Measurements from ENCODE around the gene E2F8.

E2F8 gene

DNA sequence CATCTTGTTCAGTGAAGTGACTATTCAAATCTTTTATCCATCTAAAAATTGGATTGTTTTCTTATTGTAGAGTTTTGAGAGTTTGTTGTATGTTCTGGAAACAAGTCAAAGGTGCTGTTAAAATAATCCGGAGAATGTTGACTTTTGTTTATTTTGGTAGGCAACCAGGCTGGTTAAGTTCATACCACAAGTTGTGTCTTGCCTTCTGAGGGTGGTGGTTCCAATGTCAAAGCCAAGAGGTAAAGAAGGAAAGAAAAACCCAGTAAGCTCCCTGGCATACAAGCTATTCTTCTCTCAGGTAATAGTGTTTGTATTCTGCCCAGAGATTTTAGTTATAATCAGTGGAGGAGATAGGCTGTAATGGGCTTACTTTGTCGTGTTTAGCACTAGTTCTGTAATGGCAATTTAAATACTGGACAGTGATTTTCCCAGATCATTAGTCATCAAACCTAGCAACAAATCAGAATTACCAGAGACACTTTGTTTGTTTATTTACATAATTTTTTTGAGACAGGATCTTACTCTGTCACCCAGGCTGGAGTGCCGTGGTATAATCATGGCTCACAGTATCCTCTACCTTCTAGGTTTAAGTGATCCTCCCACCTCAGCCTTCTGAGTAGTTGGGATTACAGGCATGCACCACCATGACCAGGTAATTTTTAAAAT, 23.9 kb downstream of the E2F8 start:
- Histone ChIP-seq H3K27me3 (ENCODE audit: control insufficient read depth, insufficient read depth, low read length) (peaks cover 75% of the 10 kb centered on the region), H3K4me1 (ENCODE audit: control insufficient read depth, insufficient read depth, low read length) (peaks cover 9% of the 10 kb centered on the region), H3K9ac (ENCODE audit: low read depth, low read length) (no peak overlapping the region), H3K4me3 (ENCODE audit: low read length) (no peak overlapping the region), H3K4me2 (ENCODE audit: low read length) (no peak overlapping the region), H3K36me3 (ENCODE audit: insufficient read depth, low read length) (no peaks in the 10 kb centered on the region), H3K9me3 (replicated peaks; ENCODE audit: low read length) (no peaks in the 10 kb centered on the region)

- no peaks in the 10 kb centered on the region for H3K9me3 ChIP-seq (replicated peaks; ENCODE audit: low read length)
- no peak overlapping the region for H3K4me2 ChIP-seq (ENCODE audit: low read length)
- peaks cover 77% of the 10 kb centered on the region for H3K27me3 ChIP-seq (ENCODE audit: control insufficient read depth, insufficient read depth, low read length)
- H3K9ac ChIP-seq (ENCODE audit: low read depth, low read length) = no peak overlapping the region
- H3K4me1 ChIP-seq (ENCODE audit: control insufficient read depth, insufficient read depth, low read length) = peaks cover 9% of the 10 kb centered on the region
- H3K4me3 ChIP-seq (ENCODE audit: low read length) = no peak overlapping the region
- no peaks in the 10 kb centered on the region for H3K36me3 ChIP-seq (ENCODE audit: insufficient read depth, low read length)
These were observed 24.7 kb downstream of the E2F8 start for GRCh38 chr11:19216021-19216420.

DNA sequence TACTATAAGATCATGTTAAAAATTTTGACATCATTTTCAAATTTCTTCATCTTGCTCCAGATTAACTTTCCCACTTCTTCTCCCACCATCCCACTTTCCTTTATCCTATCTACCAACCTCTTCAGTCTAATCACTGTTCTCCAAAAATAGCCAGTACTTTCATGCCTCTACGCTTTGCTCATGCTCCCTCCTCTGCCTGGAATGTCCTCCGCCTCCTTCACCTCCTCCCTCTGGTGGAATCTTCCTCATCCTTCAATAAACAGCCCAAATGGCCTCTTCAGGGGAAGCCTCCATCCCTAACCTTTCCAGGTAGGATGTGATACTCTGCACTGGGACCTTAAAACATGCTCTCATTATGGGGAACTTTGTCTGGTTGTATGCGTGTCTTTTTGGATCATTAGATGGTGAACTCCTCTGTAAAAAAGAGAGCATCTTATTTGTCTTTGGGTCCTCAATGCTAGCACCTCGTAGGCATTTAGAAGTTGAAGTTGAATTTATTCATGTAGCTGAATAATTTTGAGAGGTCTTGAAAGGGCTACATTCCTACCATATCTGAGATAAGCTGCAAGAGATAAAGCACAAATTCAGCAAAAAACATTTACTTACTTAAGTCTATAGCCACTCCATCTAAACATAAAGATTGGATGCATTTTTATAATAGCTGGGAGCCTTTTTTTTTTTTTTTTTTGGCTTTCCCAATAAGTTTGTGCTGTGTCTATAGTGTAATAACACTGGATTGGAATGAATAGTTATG, 31.0 kb downstream of the E2F8 start:
- no peaks in the 10 kb centered on the region for H3K36me3 ChIP-seq (ENCODE audit: insufficient read depth, low read length)
- H3K4me1 ChIP-seq (ENCODE audit: control insufficient read depth, insufficient read depth, low read length) = no peaks in the 10 kb centered on the region
- H3K4me2 ChIP-seq (ENCODE audit: low read length) = no peak overlapping the region
- H3K4me3 ChIP-seq (ENCODE audit: low read length) = no peak overlapping the region
- H3K27me3 ChIP-seq (ENCODE audit: control insufficient read depth, insufficient read depth, low read length) = peaks cover 72% of the 10 kb centered on the region
- H3K9me3 ChIP-seq (replicated peaks; ENCODE audit: low read length) = no peaks in the 10 kb centered on the region
- H3K9ac ChIP-seq (ENCODE audit: low read depth, low read length) = no peak overlapping the region

GRCh38 chr11:19208959-19209546, 31.7 kb downstream of the E2F8 start:
- no peaks in the 10 kb centered on the region for H3K9me3 ChIP-seq (replicated peaks; ENCODE audit: low read length)
- peaks cover 66% of the 10 kb centered on the region for H3K27me3 ChIP-seq (ENCODE audit: control insufficient read depth, insufficient read depth, low read length)
- no peak overlapping the region for H3K4me2 ChIP-seq (ENCODE audit: low read length)
- no peaks in the 10 kb centered on the region for H3K36me3 ChIP-seq (ENCODE audit: insufficient read depth, low read length)
- H3K4me1 ChIP-seq (ENCODE audit: control insufficient read depth, insufficient read depth, low read length) = no peaks in the 10 kb centered on the region
- H3K9ac ChIP-seq (ENCODE audit: low read depth, low read length) = no peak overlapping the region
- no peak overlapping the region for H3K4me3 ChIP-seq (ENCODE audit: low read length)

GRCh38 chr11:19208181-19208580, 32.6 kb downstream of the E2F8 start:
- Histone ChIP-seq H3K4me1 (ENCODE audit: control insufficient read depth, insufficient read depth, low read length) (no peaks in the 10 kb centered on the region), H3K4me2 (ENCODE audit: low read length) (no peak overlapping the region)

DNA sequence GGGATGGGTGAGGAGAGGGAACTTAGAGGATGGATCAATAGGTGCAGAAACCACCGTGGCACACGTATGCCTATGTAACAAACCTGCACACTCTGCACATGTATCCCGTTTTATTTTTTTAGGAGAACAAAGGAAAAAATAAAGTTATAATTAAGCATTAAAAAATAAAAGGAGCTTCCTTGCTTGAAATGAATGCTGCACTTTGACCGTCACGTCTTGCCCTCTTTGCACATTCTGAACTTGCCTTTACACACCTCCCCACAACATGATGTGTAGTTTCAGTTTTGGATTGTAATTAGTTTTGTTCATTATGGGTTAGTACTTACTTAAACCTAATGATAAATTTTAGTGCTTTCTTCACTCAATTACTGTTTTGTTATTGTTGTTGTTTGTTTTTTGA, 35.9 kb downstream of the E2F8 start:
- H3K4me1 ChIP-seq (ENCODE audit: control insufficient read depth, insufficient read depth, low read length) = peaks cover 7% of the 10 kb centered on the region
- H3K27me3 ChIP-seq (ENCODE audit: control insufficient read depth, insufficient read depth, low read length) = peaks cover 59% of the 10 kb centered on the region
- no peaks in the 10 kb centered on the region for H3K36me3 ChIP-seq (ENCODE audit: insufficient read depth, low read length)
- H3K9ac ChIP-seq (ENCODE audit: low read depth, low read length) = no peak overlapping the region
- H3K4me3 ChIP-seq (ENCODE audit: low read length) = no peak overlapping the region
- no peaks in the 10 kb centered on the region for H3K9me3 ChIP-seq (replicated peaks; ENCODE audit: low read length)
- no peak overlapping the region for H3K4me2 ChIP-seq (ENCODE audit: low read length)

More at GRCh38 chr11:19208181-19208580, 32.6 kb downstream of the E2F8 start:
- Histone ChIP-seq H3K4me3 (ENCODE audit: low read length) (no peak overlapping the region), H3K36me3 (ENCODE audit: insufficient read depth, low read length) (no peaks in the 10 kb centered on the region), H3K9ac (ENCODE audit: low read depth, low read length) (no peak overlapping the region), H3K27me3 (ENCODE audit: control insufficient read depth, insufficient read depth, low read length) (peaks cover 57% of the 10 kb centered on the region), H3K9me3 (replicated peaks; ENCODE audit: low read length) (no peaks in the 10 kb centered on the region)

GRCh38 chr11:19201737-19202605, 38.8 kb downstream of the E2F8 start, which contains the start of gene CSRP3:
CSRP3 (minus strand) TSS chr11:19201983; CDS start chr11:19192448, 9,535 bp downstream.
- Histone ChIP-seq H3K4me2 (ENCODE audit: low read length) (no peak within 1 kb of the TSS), H3K9ac (ENCODE audit: low read depth, low read length) (no peak within 1 kb of the TSS), H3K4me1 (ENCODE audit: control insufficient read depth, insufficient read depth, low read length) (peaks cover 7% of the 10 kb centered on the region), H3K27me3 (ENCODE audit: control insufficient read depth, insufficient read depth, low read length) (peaks cover 53% of the 10 kb centered on the region), H3K9me3 (replicated peaks; ENCODE audit: low read length) (no peaks in the 10 kb centered on the region), H3K36me3 (ENCODE audit: insufficient read depth, low read length) (no peaks in the 10 kb centered on the region), H3K4me3 (ENCODE audit: low read length) (no peak within 1 kb of the TSS)

GRCh38 chr11:19200410-19201201, 40.1 kb downstream of the E2F8 start:
- H3K9me3 ChIP-seq (replicated peaks; ENCODE audit: low read length) = no peaks in the 10 kb centered on the region
- H3K4me1 ChIP-seq (ENCODE audit: control insufficient read depth, insufficient read depth, low read length) = peaks cover 7% of the 10 kb centered on the region
- H3K36me3 ChIP-seq (ENCODE audit: insufficient read depth, low read length) = no peaks in the 10 kb centered on the region
- H3K9ac ChIP-seq (ENCODE audit: low read depth, low read length) = no peak overlapping the region
- no peak overlapping the region for H3K4me2 ChIP-seq (ENCODE audit: low read length)
- H3K27me3 ChIP-seq (ENCODE audit: control insufficient read depth, insufficient read depth, low read length) = peaks cover 48% of the 10 kb centered on the region
- no peak overlapping the region for H3K4me3 ChIP-seq (ENCODE audit: low read length)

DNA sequence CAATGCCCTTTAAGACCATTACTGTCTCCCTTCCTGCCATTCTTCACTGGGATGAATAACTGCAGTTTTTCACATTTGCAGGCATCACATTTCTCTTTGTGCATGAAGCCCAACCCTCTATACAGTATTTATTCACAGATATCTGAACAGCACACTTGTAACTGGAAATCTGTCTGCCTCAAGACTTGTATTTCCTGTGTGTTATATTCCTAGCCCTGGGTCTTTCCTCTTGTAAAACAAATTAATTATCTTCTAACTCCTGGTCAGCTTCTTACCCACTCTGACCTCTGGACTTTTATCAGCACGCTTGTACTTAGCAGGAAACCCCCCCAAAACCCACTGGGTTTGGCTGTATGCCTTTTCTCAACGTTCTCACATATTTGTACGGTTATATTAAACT, 41.0 kb downstream of the E2F8 start:
- Histone ChIP-seq H3K27me3 (ENCODE audit: control insufficient read depth, insufficient read depth, low read length) (peaks cover 51% of the 10 kb centered on the region), H3K4me2 (ENCODE audit: low read length) (no peak overlapping the region), H3K4me1 (ENCODE audit: control insufficient read depth, insufficient read depth, low read length) (peaks cover 7% of the 10 kb centered on the region), H3K36me3 (ENCODE audit: insufficient read depth, low read length) (no peaks in the 10 kb centered on the region), H3K9ac (ENCODE audit: low read depth, low read length) (no peak overlapping the region), H3K4me3 (ENCODE audit: low read length) (no peak overlapping the region), H3K9me3 (replicated peaks; ENCODE audit: low read length) (no peaks in the 10 kb centered on the region)

DNA sequence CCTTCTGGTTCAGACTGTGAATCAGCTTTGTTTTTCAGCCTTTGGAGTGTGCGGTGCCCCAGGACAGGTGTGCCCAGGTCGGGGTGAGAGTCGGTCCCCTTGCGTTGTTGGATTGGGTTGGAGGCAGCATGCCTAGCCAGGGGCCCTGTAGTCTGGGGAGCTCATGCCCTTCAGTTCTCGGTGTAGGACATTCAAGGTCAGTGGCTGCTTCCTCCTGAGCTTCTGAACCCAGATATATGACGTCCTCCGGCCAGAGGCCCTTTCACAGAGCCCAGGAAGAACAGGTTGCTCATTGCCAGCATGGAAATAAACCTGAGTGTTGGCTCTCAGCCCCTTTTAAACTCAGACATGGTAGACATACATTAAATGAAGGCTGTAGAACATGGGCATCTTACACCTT, 41.7 kb downstream of the E2F8 start:
- Histone ChIP-seq H3K9me3 (replicated peaks; ENCODE audit: low read length) (no peaks in the 10 kb centered on the region), H3K27me3 (ENCODE audit: control insufficient read depth, insufficient read depth, low read length) (peaks cover 56% of the 10 kb centered on the region), H3K36me3 (ENCODE audit: insufficient read depth, low read length) (no peaks in the 10 kb centered on the region), H3K4me3 (ENCODE audit: low read length) (no peak overlapping the region), H3K9ac (ENCODE audit: low read depth, low read length) (no peak overlapping the region), H3K4me1 (ENCODE audit: control insufficient read depth, insufficient read depth, low read length) (peaks cover 7% of the 10 kb centered on the region), H3K4me2 (ENCODE audit: low read length) (no peak overlapping the region)

All from skeletal muscle satellite cell (primary cell).